GM21576 (cell line): ENCODE measurements around the gene PELI1.
"Not testable (repeated sequence)": the region's sequence is repeated elsewhere in the genome, so short reads cannot be mapped to it uniquely, and the experiment has no call there.

Experiments used
- ATAC-seq: cut with Tn5 transposase; IDR thresholded peaks from one replicate; pipeline ENCODE4 v1.9.1; 2021; ENCODE audit warnings: mild to moderate bottlenecking, moderate library complexity; ENCODE audit not compliant: unreplicated experiment

PELI1 gene

DNA sequence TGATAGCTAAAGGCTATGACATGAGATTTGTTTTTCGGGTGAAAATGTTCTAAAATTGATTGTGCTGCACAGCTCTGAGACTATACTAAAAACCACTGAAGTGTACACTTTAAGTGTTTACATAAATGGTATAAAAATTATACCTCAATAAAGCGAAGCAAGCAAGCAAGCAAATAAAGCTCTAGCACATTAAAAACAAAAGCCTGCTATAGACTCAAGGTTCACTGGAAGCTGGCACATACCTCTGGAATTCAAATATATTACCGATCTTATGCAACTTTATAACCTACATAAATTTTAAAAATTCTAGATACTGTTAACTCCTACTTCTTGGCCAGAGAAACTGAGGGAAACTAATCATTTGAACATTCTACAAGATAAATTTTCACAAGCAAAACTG, 20.1 kb downstream of the PELI1 start:
- no peak for ATAC-seq

DNA sequence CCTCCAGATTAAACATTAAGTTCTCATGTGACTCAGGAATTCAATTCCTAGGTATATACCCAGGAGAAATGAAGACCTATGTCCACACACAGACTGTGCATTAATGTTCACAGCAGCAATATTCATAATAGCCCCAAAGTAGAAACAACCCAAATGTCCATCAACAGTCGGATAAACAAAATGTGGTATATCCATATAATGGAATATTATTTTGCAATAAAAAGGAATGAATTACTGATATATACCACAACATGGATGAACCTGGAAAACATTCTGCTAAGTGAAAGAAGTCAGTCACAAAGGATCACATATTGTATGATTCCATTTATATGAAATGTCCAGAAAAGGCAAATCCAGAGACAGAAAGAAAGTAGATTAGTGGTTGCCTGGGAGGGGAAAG, 20.5 kb downstream of the PELI1 start:
- ATAC-seq = no peak

DNA sequence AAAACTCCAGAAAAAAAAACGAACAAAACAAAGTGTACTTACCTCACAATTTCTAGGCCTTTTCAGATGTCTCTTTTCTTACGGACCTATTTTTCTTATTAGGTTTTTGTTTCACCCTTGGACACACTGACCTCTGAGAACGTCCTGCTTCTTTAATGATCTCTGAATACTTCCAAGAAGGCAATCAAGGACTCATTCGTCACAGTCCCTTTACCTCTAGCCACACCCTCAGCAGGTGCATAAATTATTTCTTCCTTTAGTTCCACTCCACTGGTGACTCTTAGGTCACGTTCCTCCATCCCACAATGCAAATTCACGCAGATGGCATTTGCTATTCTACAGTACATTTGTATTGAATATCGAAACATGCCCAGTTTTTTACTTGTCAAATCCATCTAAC, 21.9 kb downstream of the PELI1 start:
- no peak for ATAC-seq

DNA sequence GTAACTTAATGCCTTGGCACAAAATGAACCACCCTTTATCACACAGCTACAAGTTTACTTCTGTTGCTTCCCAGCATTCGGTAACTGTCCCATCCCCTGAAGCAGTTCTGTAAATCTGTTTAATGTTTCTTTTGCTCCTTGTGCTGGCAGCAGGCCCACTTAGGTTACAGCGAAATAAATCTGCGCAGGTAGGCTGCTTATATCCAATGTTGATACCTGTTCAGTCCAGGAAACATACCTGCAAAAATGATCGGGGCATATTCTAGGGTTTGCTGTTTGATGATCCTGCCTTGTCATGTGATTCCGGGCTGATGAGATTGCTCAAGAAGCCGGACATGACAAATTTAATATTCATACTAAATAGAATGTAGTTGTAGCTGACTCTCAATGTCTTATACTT, 23.3 kb downstream of the PELI1 start:
- ATAC-seq = no peak

DNA sequence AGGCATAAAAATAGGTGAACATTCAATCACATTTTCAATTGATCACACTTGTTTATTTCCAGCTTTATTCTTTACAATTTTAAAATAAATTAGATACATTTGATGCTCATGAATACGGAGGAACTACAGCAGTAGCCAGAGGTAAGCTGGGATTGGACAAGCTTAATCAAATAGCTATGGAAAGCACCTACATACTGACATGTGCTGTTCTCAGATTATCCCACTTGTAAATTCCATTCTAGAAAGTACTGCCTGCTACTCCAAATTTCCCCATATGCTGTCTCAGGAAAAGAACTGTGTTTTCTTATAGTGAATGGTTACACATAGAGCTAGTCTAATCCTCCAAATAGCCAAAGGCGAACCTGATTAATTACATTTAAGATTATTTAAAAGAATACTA, 24.2 kb downstream of the PELI1 start:
- no peak for ATAC-seq

DNA sequence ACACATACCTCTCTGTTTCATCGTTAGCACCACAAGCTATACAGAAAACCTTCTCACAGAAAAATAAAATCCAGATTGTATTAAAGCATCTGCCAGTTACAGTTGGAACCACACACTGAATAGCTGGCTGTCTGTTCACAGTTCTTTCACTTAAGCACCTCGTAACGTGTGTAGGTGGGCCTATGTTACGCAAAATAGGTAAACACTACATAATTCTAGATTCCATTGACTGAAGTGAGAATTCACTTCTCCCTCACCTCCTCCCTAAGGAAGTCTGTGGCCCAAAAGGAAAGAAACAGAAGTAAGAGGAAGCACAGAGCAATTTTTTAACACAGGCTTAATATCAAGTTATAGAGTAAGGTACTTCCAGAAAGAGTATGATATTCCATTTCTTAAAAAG, 24.9 kb downstream of the PELI1 start:
- no peak for ATAC-seq

DNA sequence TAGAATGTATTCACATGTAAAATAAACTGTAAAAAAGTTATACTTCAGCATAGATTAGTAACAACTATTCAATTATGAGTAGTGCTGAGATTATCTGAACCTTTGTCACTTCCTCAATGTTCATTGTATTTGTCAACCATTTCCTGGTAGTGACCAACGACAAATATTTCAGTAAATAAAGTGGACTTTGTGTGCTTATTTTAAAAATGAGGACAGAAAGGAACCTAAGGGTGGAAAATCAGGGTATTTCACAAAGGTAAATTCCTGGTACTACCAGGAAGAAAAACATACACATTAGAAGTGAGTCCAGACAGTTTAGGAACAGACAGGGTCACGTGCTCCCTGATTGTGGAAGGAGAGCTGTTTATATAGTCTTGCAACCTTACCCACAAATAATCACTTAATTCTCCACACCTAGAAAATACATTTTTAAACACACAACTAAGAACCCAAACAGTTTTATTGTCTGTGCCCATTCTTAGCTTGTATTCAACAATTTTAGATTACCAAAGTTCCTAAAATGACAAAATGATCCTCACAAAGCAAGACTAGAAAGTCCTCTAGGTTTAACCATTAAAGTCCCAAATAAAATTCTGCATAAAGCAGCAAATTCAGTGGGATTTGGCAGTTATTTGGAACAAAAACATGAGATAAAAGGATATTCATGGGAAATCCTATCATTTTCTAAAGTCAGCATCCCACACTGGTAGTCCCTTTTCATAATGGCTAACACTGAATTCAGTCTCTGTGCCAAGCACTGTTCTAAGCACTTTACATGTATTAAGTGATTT, 28.2 kb downstream of the PELI1 start:
- no peak for ATAC-seq

DNA sequence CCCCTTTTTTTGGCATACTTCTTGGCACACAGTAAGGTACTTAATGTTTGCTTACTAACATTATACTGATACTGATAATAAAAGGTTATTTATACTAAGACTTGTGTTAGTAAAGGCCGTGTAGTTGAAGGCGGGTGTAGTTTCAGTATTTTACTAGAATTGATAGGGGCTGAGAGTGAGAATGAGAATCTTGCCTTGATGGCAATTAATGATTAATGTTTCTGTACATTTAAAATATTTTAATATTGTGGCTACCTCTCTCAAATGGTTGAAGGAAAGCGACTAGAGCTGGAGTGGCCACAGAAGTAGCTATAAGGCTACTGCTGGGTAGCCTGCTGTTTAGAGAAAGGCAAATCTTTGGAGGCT, 29.3 kb downstream of the PELI1 start:
- ATAC-seq = peak; percentile 35

DNA sequence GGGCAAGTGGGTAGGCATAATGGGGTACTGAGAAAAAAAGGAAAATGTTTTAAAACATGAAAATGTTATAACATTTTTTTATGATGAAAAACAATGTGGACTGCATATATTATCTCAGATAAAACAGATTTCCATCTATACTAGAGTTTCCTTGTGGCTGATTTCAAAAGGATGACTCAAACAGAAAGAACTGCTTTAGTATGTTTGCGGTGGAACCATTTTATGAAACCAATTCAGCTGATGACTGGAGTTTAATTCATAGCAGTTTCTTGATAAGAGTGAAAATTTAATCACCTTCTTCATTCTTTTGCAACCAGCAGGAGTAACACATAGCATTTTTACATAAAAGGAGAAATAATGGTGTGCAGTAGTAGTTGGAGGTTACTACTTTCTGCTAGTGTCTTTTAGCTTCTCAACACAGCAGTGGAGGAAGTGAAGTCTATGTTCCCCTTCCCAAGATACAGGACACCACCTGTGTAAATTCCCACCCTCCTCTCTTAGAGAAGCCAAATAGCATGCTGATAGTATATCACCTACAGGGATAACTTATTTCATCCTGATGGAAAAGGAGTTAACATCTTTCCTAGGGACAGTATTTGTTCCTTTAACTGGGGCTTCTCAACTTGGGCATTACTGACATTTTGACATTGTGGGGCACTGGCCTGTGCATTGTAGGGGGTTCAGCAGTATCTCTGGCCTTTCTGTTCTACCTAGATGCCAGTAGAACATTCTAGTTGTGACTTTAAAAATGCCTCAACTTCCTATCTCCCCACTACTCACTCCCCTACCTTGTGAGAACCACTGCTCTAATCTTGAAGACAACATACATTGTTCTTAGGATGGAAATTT, 29.9 kb downstream of the PELI1 start:
- peak; percentile 46 for ATAC-seq

DNA sequence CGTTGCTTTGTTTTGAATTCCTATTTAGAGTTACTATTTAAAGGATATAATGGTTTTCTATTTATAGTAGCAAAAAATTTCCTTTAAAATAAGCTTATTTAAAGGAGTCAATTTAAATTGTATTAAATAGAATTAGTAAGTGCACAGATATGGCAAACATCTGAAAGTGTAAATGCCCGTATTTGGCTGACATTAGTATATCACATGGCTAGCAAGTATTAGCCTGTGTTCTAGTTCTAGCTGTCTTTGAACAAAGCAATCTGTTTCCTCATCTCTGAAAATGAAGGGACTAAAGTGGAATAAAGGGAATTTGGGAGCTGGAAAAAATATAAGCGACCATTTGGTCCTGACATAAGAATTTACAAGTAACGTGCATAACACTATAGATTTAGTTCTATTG, 32.2 kb downstream of the PELI1 start:
- no peak for ATAC-seq

DNA sequence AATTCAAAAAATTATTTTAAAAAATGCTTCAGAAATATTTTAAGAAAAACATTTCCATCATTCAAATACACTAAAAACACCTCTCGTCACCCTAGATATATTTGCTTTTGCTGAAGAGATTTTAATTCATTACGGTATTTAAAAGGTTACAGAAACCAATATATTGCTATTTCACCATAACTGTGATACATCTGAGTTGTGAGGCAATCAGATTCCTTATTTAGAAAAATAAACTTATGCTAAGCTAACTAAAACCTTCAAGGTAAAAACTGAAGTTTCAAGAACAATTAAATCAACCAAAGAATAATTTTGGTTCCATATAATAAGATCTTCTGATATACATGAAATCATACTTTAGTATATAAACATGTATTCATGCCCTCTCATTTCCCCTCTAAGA, 32.8 kb downstream of the PELI1 start:
- no peak for ATAC-seq

DNA sequence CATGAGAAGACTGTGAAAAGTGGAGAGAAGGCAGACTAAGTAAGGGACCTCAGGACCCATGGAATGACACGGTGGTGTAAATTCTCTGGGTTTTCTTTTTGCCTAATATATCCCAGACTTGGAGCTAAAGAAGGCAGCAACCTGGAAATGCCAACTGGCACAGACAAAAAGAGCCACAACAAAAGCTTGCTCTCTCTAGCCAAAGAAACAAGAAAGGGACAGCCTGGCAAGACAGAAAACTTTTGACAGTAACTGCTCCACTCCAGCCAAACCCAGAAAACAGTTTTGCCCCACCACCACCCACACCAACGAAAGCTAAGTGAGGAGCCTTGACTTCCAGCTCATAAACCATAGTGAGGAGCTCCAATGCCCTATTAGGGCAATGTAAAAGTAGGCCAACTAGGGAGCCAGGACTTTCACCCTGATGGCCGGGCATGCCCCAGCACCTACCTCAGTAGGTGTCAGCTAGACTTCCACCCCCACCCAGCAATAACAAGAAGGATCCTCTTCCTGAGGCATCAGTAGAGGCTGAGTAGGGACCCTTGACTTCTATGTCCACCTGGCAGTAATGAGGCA, 35.5 kb downstream of the PELI1 start:
- ATAC-seq = no peak

DNA sequence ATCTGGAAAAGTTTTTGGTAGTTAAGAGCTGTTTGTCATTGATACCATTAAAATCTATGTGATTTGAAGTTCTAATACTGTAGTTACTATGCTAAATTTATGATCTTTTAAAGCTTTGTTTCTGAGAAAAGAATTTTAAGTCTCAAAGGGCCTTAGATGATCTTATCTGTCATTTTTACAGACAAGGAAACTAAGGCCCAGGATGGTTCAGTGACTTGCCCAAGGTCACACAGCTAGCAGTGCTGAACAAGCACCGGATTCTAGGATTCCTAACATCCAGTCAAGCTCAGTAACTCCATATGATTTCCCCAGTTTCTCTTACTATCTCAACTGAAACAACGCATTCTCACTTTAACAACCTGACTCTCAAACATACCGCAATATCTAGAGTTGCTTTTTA, 37.7 kb downstream of the PELI1 start:
- ATAC-seq = no peak

DNA sequence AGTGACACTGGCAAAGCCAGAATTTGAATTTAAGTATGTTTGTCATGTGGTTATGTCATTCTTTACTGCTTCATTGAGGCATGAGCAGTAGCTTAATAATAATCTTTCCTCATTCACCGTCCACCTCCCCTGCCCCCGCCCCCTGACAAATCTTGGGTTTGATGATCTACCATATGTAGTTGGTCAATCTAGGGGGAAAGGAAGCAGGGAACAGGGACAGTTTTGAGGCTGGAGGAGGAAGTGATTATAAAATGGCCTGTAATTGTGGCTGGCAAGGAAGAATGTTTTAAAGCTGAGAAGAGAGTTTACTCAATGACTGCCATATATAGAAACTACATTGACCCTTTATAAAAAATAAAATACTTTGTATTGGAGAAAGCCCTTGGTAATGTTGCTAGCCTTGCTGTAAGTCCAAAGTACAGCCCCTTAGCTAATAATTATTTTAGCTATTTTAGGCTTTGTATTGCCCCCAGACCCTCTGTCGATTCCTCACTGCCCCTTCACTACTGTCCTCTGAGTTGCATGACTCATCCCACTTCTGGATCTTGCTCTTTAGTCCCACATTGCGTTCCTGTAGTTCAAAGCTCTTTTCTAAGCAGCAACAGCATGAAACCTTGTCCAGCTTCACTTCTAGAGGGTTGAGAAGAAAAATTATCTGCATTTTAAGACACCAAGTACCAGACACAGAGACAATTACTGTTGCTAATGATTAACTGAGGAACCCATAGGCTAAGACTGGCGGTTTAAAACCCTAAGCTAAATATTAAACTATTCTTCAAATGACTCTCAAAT, 38.4 kb downstream of the PELI1 start:
- no peak for ATAC-seq

DNA sequence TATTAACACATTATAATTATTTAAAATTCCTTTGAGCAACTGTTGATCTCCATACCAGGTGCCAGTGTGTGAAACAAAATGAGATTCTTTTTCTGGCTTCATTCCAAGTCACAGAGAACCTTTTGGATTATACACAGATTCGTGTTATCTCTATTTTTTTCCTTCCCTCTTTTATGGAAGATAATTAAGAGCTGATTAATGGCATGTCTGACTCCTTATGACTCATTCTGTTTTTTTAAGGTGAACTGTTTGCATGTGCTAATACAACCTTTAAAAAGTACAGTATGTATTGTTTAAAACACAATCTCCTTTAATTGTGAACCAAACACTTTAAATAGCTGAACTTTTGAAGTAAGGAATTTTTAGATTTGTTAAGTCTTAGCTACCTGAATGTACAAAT, 39.3 kb downstream of the PELI1 start:
- no peak for ATAC-seq

DNA sequence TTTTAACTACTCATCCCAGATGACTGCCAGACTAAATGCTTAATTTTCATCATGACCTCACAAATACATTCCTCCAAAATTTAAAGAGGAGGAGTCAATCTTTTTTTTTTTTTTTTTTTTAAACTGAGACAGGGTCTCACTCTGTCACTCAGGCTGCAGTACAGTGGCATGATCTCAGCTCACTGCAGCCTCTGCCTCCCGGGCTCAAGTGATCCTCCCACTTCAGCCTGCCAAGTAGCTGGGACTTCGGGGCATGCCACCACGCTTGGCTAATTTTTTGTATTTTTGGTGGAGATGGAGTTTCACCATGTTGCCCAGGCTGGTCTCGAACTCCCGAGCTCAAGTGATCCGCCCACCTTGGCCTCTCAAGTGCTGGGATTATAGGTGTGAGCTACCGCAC, 41.5 kb downstream of the PELI1 start:
- not testable (repeated sequence) for ATAC-seq

DNA sequence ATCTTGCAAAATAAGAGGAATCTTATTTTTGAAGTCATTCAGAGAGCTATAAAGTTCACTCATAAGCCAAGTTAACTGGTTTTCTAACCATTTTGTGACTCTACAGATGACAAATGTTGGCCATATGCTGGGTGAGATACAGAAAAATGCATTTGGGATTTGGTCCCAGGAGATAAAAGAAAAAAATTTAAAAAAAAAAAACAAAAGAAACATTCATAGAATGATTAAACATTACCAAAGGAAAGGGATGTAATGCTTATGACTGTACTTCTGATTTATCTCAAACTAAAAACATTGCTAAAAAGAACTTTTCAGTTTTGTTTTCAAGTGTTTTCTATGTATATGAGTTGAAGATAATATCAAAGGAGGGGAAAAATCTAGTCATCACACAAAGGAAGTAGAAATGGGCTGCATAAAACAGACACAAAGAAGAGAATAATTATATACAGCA, 43.1 kb downstream of the PELI1 start:
- ATAC-seq = peak; percentile 38

DNA sequence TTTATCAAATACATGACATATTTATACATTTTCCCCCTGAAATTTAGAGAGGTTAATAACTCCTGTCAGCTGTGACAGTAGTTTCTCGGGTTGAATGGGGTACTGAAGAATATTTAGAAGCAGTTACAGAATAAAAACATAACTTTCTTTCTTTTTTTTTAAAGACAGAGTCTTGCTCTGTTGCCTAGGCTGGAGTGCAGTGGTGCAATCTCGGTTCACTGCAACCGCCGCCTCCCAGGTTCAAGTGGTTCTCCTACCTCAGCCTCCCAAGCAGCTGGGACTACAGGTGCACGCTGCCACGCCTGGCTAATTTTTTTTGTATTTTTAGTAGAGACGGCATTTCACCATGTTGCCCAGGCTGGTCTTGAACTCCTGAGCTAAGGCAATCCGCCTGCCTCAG, 43.6 kb downstream of the PELI1 start:
- peak; percentile 42 for ATAC-seq

DNA sequence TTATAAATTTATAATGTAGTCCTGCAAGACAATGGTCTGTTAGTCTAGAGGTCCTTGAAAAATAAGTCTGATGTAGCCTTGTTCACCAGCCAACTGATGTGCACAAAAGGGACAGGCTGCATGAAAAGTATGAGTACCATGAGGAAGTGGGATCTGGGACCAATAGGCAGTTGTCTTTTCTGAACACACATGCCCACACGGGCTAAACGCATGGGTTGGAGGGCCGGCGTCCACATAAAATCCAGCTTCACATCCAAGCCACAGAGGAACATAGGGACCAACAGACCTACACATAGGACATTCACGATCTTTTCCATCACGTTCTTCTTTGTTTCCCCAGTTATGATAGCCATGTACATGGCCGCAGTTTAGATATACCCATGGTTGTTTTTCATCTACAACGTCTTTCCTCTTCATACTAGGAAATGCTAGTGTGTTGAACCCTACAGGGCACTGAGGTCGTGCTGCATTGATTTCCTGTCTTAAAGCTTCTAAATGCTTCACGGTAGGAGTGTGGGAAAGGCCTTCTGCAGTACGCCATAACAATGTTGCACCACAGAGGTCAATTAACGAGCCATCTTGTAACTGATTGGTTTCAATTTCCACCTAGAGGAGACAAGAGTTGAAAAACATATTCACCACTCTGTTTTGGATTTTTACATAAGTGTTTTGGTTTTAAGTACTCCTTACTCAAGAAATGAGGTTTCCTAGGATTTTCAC, 49.4 kb downstream of the PELI1 start:
- no peak for ATAC-seq

DNA sequence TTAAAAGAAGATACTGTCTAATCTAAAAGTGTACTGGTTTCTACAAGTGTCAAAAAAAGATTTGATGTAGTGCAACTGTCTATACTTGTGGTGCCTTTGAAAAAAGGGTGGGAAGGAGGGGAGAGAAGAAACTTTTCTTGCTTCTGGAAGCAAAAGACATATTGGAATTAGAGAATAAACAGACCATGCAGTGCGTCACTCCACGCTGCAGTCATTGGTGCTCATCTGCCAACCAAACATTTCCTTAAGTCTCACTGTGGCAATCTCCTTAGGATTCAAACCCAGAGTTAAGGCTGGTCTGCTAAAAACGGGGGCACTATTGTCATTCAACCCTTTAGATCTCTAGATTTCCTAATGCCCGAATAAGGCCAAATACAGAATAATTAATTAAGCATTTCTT, 50.9 kb downstream of the PELI1 start:
- ATAC-seq = no peak

DNA sequence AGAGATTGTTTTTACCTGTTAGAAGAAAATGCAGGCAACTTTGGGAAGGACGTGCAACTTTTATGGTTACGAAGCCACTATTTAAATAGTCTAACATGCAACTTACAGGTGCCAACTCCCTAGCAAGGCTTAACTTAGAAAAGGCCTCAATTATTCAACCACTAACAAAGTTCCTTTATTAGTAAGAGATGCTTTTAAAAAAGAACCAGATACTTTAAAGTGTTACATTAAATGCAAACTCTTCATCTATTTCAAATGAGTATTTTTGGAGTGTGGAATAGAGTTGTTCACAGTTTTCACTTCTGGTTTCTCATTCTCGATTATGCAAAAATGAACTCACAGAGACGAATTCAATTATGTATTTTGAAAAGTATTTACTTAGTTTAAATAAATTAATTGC, 51.7 kb downstream of the PELI1 start:
- ATAC-seq = peak; percentile 70
